Measurements from ENCODE around the gene ALDH1A3. TPM values are rescaled to one million over a fixed set of nuclear protein-coding genes. Genes with fewer than 3 reads are reported as not detected.

ALDH1A3 gene
- 16.7 to 26.3 TPM (median 22.4 TPM) in 5 replicates for total RNA-seq (2022; extraction: Qiagen RNA extraction)

DNA sequence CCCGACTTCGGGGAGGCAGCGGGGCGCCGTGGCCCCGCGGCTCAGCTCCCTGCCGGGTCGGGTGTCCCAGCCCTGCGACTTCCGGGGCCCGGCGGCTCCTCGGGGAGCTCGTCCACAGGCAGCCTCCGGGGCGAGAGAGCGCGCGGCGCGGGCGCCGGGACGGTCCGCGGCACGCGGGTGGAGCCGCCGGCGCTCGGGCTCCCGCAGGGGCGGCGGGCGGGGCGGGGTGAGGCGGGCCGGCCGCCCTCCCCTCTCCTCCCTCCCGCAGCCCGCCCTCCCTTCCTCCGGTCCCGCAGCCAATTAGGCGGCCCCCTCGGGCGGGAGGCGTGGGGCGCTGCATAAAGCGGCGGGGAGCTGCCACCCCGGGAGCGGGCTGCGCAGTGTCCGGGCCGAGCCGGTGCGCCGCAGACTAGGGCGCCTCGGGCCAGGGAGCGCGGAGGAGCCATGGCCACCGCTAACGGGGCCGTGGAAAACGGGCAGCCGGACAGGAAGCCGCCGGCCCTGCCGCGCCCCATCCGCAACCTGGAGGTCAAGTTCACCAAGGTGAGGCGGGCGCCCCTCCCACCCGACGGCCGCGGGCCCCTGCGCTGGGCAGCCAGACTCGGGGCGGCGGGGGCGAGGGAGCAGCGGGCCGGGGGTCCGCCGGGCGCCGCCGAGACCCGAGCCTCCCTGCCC is at the start of gene ALDH1A3:
Gene ALDH1A3 (plus strand): TSS at position 368 of the 675 bp plus-strand sequence. CDS start 77 bp downstream, at position 445.

DNA sequence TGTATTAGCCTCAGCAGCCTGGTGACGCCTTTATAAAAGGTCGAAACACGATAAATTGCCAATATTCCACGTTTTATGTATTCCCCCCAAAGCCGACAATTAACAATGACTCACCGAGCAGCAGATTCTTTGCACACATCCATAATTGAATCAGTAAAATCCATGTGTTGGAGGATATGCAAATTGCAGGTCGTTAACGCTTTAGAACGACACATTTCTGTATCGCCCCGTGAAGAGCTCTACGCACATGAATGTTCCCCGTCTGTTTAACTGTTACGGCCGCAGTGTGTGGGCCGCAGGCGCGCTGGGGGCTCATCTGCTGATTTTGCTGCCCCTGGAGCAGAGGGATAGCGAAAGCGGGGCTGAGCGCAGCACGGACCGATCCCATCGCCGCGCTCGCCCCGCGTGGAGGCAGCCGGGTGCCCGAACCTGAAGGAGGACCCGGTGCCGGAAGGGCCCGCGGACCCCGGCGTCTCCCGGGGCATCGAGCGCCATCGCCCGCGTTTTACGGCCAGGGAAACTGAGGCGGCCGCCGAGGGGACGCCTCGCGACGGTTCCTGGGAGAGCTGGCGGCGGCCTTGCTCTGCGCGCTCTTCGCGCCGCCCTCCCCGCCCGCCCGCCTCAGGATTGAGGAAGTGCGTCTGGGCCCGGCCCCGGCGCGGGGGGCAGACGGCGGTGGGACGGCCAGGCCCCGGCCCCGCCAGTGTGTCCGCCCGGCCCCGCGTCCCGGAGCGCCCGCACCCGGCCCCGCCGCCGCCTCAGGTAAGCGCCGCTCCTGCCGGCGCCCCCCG is 39.3 kb downstream of the ALDH1A3 start, which contains the start of gene LRRK1:
Gene LRRK1 (plus strand): TSS at position 668 of the 791 bp plus-strand sequence. CDS start 5,276 bp downstream, outside the sequence.

Other genes with a start within 250 kb of the ALDH1A3 start
- 11.0 to 19.6 TPM (median 17.9 TPM) in 5 replicates for gene LRRK1, start 39.5 kb downstream of the ALDH1A3 start, total RNA-seq (2022; extraction: Qiagen RNA extraction)